NCI-H774 (cell line): ENCODE results near the gene ZNF416.
A peak's percentile ranks its signal among the peaks of the same experiment; 100 is the strongest.

ENCODE experiments used
- DNase-seq: peaks from one replicate; lab custom pipeline; 2025; lab: John Stamatoyannopoulos, UW

Gene ZNF416

DNA sequence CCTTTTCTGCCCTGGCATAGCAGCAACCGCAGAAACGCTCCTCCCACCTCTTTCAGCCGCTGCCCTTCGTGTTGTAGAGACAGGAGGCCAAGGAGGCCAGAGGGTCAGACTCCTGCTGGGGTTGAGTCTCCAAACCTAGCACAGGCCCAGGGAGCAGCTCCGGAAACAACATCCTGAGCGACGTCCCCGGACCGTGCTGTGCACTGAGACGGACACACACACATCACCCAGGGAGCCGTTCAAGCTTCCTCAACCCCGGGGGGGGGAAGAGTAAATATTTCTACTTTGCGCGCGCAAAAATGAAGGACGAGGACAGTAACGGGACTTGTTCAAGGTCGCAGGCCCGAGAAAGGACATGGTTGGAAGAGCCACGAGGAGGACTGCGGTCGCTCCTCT, 19.7 kb downstream of the ZNF416 start:
- DNase-seq = peak; percentile 3

DNA sequence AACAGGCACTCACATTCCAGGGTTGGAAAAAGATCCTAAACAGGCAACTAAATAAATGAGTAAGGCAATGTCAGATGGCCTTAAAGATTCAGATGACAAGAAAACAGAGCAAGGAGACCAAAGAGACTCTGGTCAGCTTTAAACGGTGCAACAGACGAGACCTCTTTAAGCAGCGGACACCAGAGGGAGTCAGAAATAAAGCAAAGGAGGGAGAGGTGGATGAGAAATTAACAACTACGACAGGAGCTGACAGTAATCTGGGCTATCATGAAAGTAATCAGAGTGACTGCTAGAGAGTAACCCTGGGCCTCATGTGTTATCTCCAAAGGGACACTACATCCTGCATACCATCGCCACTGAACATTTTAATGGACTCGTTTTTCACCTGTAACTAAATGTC, 20.2 kb downstream of the ZNF416 start:
- DNase-seq = no peak

DNA sequence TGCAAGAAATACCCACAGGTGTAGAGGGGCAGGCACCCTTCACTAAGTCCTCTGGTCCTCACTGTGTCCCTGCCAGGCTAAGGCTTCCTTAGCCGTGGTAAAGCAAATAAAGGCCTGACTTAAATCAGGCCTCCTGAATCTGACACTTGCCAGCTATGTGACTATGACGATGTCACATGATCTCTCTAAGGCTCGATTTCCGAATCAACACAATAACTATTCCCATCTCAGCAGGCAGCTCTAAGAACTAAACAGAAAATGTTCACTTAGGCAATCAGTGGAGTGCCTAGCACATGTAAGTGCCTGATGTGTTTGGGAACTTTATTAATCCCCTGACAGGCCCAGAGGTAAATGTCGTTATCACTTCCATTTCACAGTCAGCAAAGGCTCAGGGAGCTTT, 21.1 kb downstream of the ZNF416 start:
- DNase-seq = no peak

DNA sequence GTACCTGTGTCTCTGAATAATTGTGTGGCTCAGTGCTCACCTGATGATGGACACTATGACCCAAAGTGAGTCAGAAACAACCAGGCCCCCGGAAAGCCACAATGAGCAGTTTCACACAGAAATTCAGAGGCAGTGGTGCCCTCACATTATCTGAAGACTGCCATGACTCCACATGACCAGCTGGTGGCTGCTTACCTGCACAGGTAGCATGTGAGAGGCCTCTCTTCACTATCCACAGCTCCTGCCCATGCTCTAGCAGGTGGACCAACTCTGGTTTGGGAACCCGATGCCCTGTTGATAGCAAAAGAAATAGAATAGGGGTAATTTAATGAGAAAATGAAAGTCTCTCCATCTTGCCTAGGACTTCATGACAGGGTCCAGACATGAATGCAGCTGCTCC, 26.3 kb downstream of the ZNF416 start:
- DNase-seq = no peak

DNA sequence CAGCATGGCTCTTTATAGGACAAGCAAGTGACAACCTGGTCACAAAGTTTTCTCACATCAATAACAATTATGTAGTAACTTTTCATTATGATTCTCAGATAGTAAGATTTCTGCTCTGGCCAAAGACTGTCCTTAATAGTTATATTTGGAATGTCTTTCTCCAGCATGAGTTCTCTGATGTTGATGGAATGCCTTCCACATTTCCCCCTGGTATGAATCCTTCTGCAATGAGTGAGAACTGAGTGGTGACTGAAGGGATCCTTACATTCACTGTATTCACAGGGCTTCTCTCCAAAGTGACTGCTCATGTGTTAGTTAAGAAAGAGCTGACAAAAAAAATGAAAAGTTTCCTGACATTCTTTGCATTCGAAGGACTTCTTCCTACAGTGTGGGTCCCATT, 32.2 kb downstream of the ZNF416 start:
- DNase-seq = no peak

DNA sequence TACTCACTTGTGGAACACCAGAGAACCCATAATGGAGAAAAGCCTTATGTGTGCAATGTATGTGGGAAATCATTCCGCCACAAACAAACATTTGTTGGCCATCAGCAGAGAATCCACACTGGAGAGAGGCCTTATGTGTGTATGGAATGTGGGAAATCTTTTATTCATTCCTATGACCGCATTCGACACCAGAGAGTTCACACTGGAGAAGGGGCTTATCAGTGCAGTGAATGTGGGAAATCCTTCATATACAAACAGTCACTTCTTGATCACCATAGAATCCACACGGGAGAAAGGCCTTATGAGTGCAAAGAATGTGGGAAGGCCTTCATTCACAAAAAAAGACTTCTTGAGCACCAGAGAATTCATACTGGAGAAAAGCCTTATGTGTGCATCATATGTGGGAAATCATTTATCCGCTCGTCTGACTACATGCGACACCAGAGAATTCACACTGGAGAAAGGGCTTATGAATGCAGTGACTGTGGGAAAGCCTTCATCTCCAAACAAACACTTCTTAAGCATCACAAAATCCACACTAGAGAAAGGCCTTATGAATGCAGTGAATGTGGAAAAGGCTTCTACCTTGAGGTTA, 40.7 kb downstream of the ZNF416 start:
- no peak for DNase-seq

DNA sequence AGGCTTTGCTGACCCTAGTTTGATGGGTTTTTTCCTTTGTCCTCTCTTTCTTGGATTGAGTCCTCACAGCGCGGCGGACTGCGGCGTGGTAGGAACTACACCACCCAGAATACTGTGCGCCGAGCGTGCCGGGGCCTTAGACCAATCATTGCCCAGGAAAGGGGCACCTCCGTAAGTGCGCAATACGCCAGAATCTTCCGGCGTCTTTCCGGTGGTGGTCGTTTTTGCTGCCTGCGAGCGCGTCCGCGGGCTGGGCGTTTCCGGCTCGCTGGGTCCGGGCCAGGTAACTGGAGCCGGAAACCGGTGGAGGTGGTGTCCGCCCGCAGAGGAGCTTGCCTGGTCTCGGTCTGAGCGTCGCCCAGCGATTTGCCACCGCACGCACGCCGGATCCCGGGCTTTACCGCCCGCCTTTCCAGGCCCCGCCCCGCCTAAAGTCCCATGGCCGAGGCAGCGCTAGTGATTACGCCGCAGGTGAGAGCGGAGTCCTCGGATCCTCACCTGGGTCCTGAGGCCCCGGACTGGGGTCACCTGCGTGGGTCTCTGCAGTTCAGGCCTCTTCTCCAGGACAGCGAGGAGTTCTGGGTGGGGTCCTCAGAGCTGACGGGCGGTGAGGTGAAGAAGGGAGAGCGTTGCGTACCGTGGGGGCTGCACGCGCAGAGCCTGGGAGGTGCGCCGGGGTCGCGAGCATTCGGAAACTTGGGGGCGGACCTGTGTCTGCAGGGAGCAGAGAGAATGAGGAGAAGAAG, 51.4 kb downstream of the ZNF416 start, which contains the start of gene ZNF549:
TSS of gene ZNF549 (plus strand) at position 221 of the 746 bp plus-strand sequence. CDS start at position 439, 218 bp downstream.
- DNase-seq = peak; percentile 95
